K562 (cell line): Measurements from ENCODE around the gene SLC38A10. TPM values are rescaled to one million over a fixed set of nuclear protein-coding genes. Genes with fewer than 3 reads are reported as not detected.

Experiments used
- ARID4B ChIP-seq: sonication (generic); formaldehyde crosslinking; IDR thresholded peaks from 2 replicates; pipeline ENCODE4 v1.8.0; 2022; ENCODE audit warnings: mild to moderate bottlenecking, missing genetic modification reagents
- COPS2 ChIP-seq: fragments of 450-650 bp; conservative IDR thresholded peaks from 2 replicates; pipeline ENCODE4 v1.6.1; 2016; ENCODE audit warnings: mild to moderate bottlenecking, moderate library complexity
- E2F4 ChIP-seq: sonication (generic); formaldehyde crosslinking; IDR thresholded peaks from 2 replicates; pipeline ENCODE4 v1.8.0; 2022; ENCODE audit warnings: mild to moderate bottlenecking, low read depth, missing genetic modification reagents
- FIP1L1 ChIP-seq: fragments of 200-400 bp; formaldehyde crosslinking; IDR thresholded peaks from 2 replicates; pipeline ENCODE4 v1.6.1; 2018; ENCODE audit warnings: mild to moderate bottlenecking, low read depth, low read length; ENCODE audit not compliant: poor library complexity, severe bottlenecking
- KAT7 ChIP-seq: sonication (generic); formaldehyde crosslinking; IDR thresholded peaks from 2 replicates; pipeline ENCODE4 v1.8.0; 2022; ENCODE audit warnings: missing genetic modification reagents, mild to moderate bottlenecking, borderline replicate concordance
- KDM5B ChIP-seq: fragments of 200-600 bp; sonication (generic); IDR thresholded peaks from 2 replicates; pipeline ENCODE4 v1.6.1; 2012; ENCODE audit warnings: low read depth, mild to moderate bottlenecking, moderate library complexity, low read length, control low read depth, inconsistent platforms; ENCODE audit not compliant: insufficient replicate concordance
- MAZ ChIP-seq, 2 experiments: fragments of 450-650 bp in 1 of 2; sonication (generic) in 1 of 2; formaldehyde crosslinking; IDR thresholded peaks in 1 of 2; conservative IDR thresholded peaks in 1 of 2; 2 replicates each; pipeline versions ENCODE4 v1.4.0 to v1.5.0; 2020; ENCODE audit warnings: mild to moderate bottlenecking in 1 of 2, missing genetic modification reagents in 1 of 2
- MED1 ChIP-seq: sonication (generic); formaldehyde crosslinking; IDR thresholded peaks from 2 replicates; pipeline ENCODE4 v1.8.1; 2023; ENCODE audit warnings: missing genetic modification reagents, borderline replicate concordance
- MITF ChIP-seq: IDR thresholded peaks from 2 replicates; pipeline ENCODE4 v1.6.1; 2014; ENCODE audit warnings: antibody characterized with exemption
- NFIC ChIP-seq: fragments of 450-650 bp; IDR thresholded peaks from 2 replicates; pipeline ENCODE4 v1.6.1; 2017; ENCODE audit warnings: mild to moderate bottlenecking, inconsistent platforms
- SAP30 ChIP-seq: fragments of 200-600 bp; sonication (generic); IDR thresholded peaks from 2 replicates; pipeline ENCODE4 v1.6.1; 2012; ENCODE audit warnings: borderline replicate concordance, low read depth, mild to moderate bottlenecking, moderate library complexity, low read length, control low read depth, inconsistent platforms; ENCODE audit not compliant: insufficient read depth, poor library complexity, severe bottlenecking
- U2AF1 ChIP-seq: fragments of 200-400 bp; formaldehyde crosslinking; optimal IDR thresholded peaks from 2 replicates; pipeline ENCODE3; 2017; ENCODE audit warnings: mild to moderate bottlenecking, low read depth, low read length, moderate library complexity
- ZBTB17 ChIP-seq: fragments of 450-650 bp; formaldehyde crosslinking; IDR thresholded peaks from 2 replicates; pipeline ENCODE4 v1.4.0; 2020; ENCODE audit warnings: mild to moderate bottlenecking
- ZC3H4 ChIP-seq: sonication (generic); formaldehyde crosslinking; IDR thresholded peaks from 2 replicates; pipeline ENCODE4 v1.9.0; 2021; ENCODE audit warnings: missing genetic modification reagents, borderline replicate concordance
- ZNF263 ChIP-seq: sonication (generic); formaldehyde crosslinking; IDR thresholded peaks from 2 replicates; pipeline ENCODE4 v1.8.0; 2022; ENCODE audit warnings: mild to moderate bottlenecking, missing genetic modification reagents, borderline replicate concordance
- ZNF444 ChIP-seq: fragments of 250-450 bp; sonication (Bioruptor Pico); IDR thresholded peaks from 2 replicates; pipeline ENCODE4 v1.4.0; 2020; ENCODE audit warnings: mild to moderate bottlenecking, moderate library complexity
- ZNF511 ChIP-seq: sonication (generic); formaldehyde crosslinking; IDR thresholded peaks from 2 replicates; pipeline ENCODE4 v1.8.0; 2022; ENCODE audit warnings: mild to moderate bottlenecking, missing genetic modification reagents
- polyA plus RNA-seq, 8 experiments: library from polyadenylated mRNA; depleted of rRNA in 4 of 8; stranded (reverse) in 5 of 8; unstranded in 3 of 8; fragments of >200 nt; fragmentation: Nextera tagmentation in 2 of 8; fragmentation: Illumina TruSeq in 1 of 8; extraction: Ambion mirVana in 2 of 8; extraction: Trizol in 1 of 8; gene quantifications; 2 replicates each; pipeline versions ENCODE4 v1.2.1 to v1.2.3, GENCODE V29; 2011 to 2014; ENCODE audit warnings: inconsistent platforms in 1 of 8, missing spikeins in 1 of 8
- total RNA-seq, 7 experiments: library from RNA; depleted of rRNA in 6 of 7; stranded (reverse); fragments of >200 nt in 6 of 7; fragmentation: Illumina TruSeq in 2 of 7; extraction: Trizol in 2 of 7; gene quantifications; 2 replicates each; pipeline versions ENCODE4 v1.2.1 to v1.2.3, GENCODE V29; 2011 to 2021; ENCODE audit warnings: low replicate concordance in 1 of 7

The SLC38A10 gene
- total and polyA plus RNA-seq, 9 of the 15 experiments (the other 6 are each of a cell fraction or from before 2014, with no cell fraction given), result 0.45 to 54.2 (median 13.8) TPM

GRCh38 chr17:81238490-81238814 is 56.7 kb downstream of the SLC38A10 start (continued):
- TF ChIP-seq ARID4B (CRISPR knock-in tag) (peak; percentile 71), MITF (no peak), ZNF263 (CRISPR knock-in tag) (peak; percentile 59; the same call in 1 of the 2 replicates), KDM5B (peak; percentile 28), COPS2 (no peak), ZC3H4 (CRISPR knock-in tag) (0 out of 2 replicates have a peak, but pooled peaks have one; percentile 35), E2F4 (CRISPR knock-in tag) (no peak), KAT7 (CRISPR knock-in tag) (0 out of 2 replicates have a peak, but pooled peaks have one; percentile 67), FIP1L1 (peak; percentile 40), ZBTB17 (CRISPR knock-in tag) (0 out of 2 replicates have a peak, but pooled peaks have one; percentile 37), SAP30 (peak; percentile 57), U2AF1 (no peak), NFIC (0 out of 2 replicates have a peak, but pooled peaks have one; percentile 10), ZNF444 (CRISPR knock-in tag) (no peak), MED1 (peak; percentile 71), MAZ (CRISPR knock-in tag; conservative IDR thresholded peaks at IDR 0.05 in 1 of 2, IDR thresholded peaks at IDR 0.05 in 1 of 2) (0 out of 4 replicates have a peak, but pooled peaks of 1 of the 2 experiments have one; percentile 6), ZNF511 (CRISPR knock-in tag) (0 out of 2 replicates have a peak, but pooled peaks have one; percentile 18)
